Gastrocnemius medialis (tissue), 4 donors: ENCODE data around the gene EIF3F.

Experiments used
- POLR2A ChIP-seq, 2 donors: fragments of 450-650 bp; IDR thresholded peaks; one replicate each; pipeline ENCODE4 v1.6.1; 2017; ENCODE audit warnings: antibody characterized with exemption in 2 of 2, mild to moderate bottlenecking in 2 of 2, moderate library complexity in 2 of 2
- TF ChIP-seq, protein P1 (sequence below), 5 experiments: fragments of 450-650 bp in 3 of 5; fragments of 200-600 bp in 2 of 5; sonication (generic) in 2 of 5; IDR thresholded peaks in 4 of 5; conservative IDR thresholded peaks in 1 of 5; 1 replicate in 4 of 5; 2 replicates in 1 of 5; pipeline ENCODE4 v1.5.1; 2016 to 2019; ENCODE audit warnings: antibody characterized with exemption in 5 of 5, mild to moderate bottlenecking in 3 of 5, moderate library complexity in 3 of 5

DNA sequence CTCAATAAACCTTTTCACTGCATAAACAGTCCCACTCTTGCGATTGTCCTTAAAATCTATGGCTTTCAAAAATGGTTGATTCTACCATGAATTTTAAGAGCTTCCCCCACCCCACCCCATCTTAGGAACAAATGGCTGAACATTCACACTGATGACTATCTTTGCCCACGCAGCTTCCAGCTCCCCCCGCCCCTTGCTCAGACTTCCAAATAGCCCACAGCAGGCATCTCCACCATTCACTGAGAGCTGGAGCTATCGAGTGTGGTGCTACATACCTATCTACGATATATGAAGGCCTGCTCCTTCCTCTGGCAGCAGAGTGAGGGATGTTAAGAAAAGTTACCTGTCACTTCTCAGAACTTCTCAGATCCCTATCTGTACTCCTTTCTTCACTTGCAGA lies 26.7 kb downstream of the EIF3F start:
- TF ChIP-seq POLR2A (IDR thresholded peaks at IDR 0.05) = no peak
- TF ChIP-seq, protein P1, sequence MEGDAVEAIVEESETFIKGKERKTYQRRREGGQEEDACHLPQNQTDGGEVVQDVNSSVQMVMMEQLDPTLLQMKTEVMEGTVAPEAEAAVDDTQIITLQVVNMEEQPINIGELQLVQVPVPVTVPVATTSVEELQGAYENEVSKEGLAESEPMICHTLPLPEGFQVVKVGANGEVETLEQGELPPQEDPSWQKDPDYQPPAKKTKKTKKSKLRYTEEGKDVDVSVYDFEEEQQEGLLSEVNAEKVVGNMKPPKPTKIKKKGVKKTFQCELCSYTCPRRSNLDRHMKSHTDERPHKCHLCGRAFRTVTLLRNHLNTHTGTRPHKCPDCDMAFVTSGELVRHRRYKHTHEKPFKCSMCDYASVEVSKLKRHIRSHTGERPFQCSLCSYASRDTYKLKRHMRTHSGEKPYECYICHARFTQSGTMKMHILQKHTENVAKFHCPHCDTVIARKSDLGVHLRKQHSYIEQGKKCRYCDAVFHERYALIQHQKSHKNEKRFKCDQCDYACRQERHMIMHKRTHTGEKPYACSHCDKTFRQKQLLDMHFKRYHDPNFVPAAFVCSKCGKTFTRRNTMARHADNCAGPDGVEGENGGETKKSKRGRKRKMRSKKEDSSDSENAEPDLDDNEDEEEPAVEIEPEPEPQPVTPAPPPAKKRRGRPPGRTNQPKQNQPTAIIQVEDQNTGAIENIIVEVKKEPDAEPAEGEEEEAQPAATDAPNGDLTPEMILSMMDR (IDR thresholded peaks at IDR 0.05 in 4 of 5, conservative IDR thresholded peaks at IDR 0.05 in 1 of 5) = no peak
